H1 (cell line): Measurements from ENCODE around the gene MGAT5. TPM values are rescaled to one million over a fixed set of nuclear protein-coding genes. Genes with fewer than 3 reads are reported as not detected.

ENCODE experiments used
- BRCA1 ChIP-seq: IDR thresholded peaks from 2 replicates; pipeline ENCODE4 v1.6.1; 2012; ENCODE audit warnings: low read depth, low read length, improper control_type of control experiment
- polyA plus RNA-seq, 7 experiments: library from polyadenylated mRNA; depleted of rRNA in 3 of 7; stranded (reverse) in 5 of 7; unstranded in 2 of 7; fragments of >200 nt in 5 of 7; fragments of 200-250 nt in 2 of 7; gene quantifications; 1 replicate in 5 of 7; 2 replicates in 1 of 7; 4 replicates in 1 of 7; pipeline versions ENCODE4 v1.2.1 to v1.2.3, GENCODE V29; 2011 to 2013; ENCODE audit warnings: missing spikeins in 2 of 7, mixed read lengths in 2 of 7
- total RNA-seq: library from RNA; stranded (reverse); fragmentation: NEBNext Ultra II Directional; extraction: Animal tissue kit (Norgen Biotek cat#: 25700); gene quantifications from 2 replicates; pipeline ENCODE4 v1.2.1, GENCODE V29; 2021

Gene MGAT5
- total and polyA plus RNA-seq, 2 of the 8 experiments (the other 6 are each of a cell fraction or from before 2014, with no cell fraction given): 11.2 to 49.2 TPM

DNA sequence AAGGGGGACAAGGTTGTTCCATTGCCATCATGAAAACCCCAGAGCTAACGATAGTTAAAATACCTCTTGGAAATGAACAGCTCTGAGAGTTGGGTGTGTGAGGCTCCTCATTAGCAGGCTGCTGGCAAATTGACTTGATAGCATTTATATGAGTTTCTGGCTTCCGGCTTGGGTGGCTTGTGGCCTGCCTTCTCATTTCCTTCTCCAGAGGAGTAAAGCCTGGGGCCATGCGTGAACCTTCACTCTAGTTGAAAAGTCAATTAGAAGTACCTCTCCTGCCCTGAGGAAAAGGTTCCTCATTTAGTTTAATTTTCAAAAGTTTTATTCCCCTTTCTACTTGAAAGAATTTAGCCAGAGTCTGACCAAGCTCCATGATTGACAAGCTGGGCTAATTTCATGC is 67.1 kb downstream of the MGAT5 start (continued):
- TF ChIP-seq BRCA1: no peak
